Iris pigment epithelial cell (primary cell): ENCODE data around the gene KCNQ1.

Source experiments
- DNase-seq: peaks from one replicate; pipeline ENCODE4 v3.0.0-alpha.2; 2011; ENCODE audit warnings: low read depth

The KCNQ1 gene

GRCh38 chr11:2535673-2536439 is 91.0 kb downstream of the KCNQ1 start:
- no peak for DNase-seq

GRCh38 chr11:2536440-2536989 is 91.7 kb downstream of the KCNQ1 start:
- DNase-seq = no peak

DNA sequence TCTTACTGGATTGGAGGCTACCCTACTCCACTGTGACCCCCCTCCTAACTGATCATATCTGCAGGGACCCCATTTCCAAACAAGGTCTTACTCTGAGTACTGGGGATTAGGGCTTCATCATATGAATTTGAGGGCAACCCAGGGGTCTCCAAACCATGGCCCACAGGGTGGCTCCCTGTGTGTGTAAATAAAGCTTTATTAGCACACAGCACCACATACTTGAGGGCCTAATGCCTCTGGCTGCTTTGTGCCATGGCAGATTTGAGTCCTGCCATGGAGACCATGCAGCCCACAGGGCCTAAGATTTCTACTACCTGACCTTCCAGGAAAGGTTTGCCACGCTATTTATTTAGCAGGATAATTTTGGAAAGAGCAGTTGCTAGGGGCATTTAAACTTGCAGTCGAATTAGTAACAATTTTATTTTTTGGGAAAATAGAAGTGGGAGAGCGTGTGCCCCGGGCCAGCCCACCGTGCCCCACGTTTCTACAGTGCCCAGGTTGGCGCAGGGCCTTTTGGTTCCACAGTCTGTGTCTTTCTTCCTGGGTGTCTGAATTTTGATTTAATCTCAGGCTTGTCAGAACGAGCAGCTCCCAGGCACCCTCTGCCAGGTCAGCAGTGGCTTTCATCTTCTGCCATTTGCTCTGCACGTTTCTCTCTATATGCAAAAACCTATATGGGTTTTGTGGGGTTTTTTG is 92.3 kb downstream of the KCNQ1 start:
- no peak for DNase-seq

GRCh38 chr11:2537896-2538724 is 93.3 kb downstream of the KCNQ1 start:
- no peak for DNase-seq

- no peak for DNase-seq
Observed at GRCh38 chr11:2538951-2539350, 94.1 kb downstream of the KCNQ1 start.

DNA sequence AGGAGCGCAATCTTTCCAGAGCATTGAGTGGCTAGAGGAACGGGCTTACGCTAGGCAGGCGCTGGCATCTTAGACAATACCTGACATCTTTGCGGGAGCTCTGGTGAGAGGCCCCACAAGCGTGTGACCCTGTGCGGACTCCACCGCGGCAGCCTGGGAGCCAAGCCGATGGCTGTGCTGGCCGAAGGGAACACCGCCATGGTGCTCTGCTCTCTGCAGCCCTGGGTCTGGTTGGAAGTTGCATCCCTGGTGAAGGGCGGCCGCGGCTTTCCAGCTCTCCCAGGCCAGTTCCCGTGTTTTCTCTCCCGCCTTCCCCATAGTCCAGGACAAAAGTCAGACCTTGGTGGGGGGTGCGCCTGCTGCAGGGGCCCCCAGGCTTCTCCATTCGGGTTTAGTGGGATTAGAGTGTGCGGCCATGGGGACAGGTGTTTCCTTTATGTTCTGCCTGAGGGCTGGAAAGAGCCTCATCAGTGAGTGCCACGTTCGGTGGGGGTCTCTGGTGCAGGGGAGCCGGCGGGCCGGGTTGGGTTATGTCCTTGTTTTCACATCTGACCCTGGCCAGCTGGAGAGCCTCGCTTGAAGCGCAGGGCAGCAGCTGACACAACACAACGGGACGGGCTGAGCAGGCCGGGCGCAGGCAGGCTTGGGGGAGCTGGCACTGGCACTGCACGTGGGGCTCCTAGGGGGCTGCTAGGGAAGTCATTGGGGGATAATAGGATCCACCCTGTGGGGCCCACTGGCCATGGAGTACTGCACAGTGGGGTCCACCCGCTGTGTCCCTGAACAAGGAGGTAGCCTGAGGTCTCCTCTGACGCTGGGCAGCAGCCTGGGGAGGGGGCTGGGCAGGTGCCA is 94.8 kb downstream of the KCNQ1 start:
- DNase-seq = no peak

GRCh38 chr11:2540223-2540991 is 95.6 kb downstream of the KCNQ1 start:
- no peak for DNase-seq

DNA sequence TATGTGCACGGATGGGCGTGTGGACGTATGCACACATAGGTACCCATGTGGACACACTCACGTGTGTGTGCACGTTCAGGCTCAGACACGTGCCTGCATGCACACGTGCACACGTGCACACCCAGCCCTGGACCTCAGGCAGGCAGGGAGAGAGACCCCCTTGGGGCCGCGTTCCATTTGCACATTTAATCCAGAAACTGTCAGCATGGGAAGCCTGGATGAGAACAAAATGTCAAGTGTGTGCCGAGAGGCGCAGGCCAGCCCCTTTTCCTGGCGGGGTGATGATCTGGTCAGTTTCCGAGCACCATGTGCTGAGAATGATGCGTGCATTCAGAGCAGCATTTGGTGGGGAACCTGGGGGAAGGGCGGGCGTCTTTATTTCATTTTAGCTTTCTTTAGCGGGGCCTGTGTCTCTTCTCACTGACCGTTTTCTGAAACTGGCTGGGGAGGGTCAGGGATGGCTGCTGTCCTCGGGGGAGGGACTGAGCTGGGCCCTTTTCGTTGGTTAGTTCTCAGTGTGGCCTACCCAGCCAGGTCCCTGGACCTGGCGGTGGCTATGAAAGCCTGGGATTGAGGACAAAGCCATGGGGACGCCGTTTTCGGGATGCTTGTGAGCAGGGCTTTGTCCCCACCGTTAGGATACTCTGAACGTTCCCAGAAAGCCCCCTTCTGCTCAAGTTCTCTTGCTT is 96.3 kb downstream of the KCNQ1 start:
- DNase-seq = no peak

GRCh38 chr11:2541881-2542361 is 97.1 kb downstream of the KCNQ1 start:
- no peak for DNase-seq

GRCh38 chr11:2542406-2542805 is 97.6 kb downstream of the KCNQ1 start:
- no peak for DNase-seq

GRCh38 chr11:2547806-2548205 is 103.0 kb downstream of the KCNQ1 start:
- DNase-seq = no peak

- no peak for DNase-seq
Observed at GRCh38 chr11:2548596-2548995, 103.8 kb downstream of the KCNQ1 start.

- DNase-seq = no peak
Observed at GRCh38 chr11:2549080-2549479, 104.3 kb downstream of the KCNQ1 start.

DNA sequence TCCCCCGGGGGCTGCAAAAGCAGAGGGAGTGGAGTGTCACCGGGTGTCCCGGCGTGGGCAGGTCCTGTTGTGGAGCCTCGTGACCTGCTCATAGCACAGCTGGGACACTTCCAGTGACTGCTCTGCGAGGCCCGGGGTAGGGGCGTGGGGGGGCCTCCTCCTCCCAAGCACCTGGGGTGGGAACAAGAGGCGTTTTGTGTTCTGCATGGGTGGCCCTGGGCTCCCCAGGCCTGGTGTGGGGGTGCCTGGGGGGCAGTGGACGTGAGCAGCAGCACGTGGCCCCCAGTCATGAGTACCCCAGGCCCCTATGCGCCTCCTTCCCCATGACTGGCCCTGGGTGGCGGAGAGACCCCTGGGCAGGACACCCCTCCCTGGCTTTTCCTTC is 104.7 kb downstream of the KCNQ1 start:
- no peak for DNase-seq

DNA sequence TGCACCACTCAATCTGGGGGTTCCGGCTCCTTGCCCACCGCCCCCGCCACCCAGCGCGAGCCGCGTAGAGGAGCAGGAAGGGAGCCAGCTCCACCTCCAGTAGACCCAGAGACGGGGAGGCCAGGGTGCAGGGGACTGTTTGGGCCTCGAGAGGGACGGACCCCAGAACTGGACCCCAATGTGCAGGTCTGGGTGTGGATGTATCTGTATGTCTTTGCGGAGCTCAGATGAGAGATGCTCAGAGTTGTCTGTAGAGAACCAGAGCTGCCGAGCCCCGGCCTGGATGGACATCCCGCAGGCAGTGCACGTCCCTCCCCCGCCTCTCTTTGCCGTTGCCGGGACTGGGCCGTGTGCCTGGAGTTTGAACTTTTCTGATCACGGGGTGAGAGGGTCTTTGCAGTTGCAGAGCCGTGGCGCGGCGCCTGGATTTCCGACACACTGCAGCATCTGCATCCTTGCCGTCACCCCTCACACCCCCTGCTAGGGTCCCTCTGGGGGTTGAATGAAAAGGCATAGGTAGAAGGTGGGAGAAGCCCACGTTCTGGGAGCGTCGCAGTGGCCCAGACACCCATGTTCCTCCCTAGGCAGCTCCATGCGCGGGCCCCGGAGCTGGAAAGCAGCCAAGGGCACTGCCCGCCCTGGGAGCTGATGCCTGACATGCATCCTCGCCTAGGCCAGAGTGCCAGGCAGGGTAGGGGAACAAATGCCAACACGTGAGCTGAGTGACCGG is 105.2 kb downstream of the KCNQ1 start:
- no peak for DNase-seq

GRCh38 chr11:2550606-2550970 is 105.8 kb downstream of the KCNQ1 start:
- DNase-seq = no peak

GRCh38 chr11:2551131-2551530 is 106.3 kb downstream of the KCNQ1 start:
- DNase-seq = no peak

- DNase-seq = no peak
Observed at GRCh38 chr11:2552210-2552609, 107.4 kb downstream of the KCNQ1 start.

DNA sequence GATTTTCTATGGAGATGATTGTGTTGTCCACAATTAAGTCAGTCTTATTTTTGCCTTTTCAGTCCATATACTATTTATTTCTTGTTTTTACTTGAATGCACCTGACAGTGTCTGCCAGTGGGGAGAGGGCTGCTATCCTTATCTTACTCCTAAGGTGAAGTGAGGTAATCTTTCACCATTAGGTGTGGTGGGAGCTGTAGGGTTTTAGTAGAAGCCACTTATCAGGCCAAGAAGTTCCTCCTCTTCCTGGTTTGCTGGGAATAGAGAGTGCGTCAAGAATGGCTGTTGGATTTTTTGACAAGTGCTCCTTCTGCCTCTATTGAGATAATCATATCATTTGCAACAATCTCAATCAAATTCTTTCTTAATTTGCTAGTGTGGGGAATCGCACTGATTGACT is 108.4 kb downstream of the KCNQ1 start:
- no peak for DNase-seq
